GM21447 (cell line): ENCODE results near the gene TUBA1C.

Source experiments
- ATAC-seq: cut with Tn5 transposase; IDR thresholded peaks from one replicate; pipeline ENCODE4 v1.9.1; 2021; ENCODE audit not compliant: unreplicated experiment

TUBA1C gene

GRCh38 chr12:49264873-49265792 lies at the start of gene TUBA1C:
Gene TUBA1C (plus strand): TSS chr12:49265082. CDS start chr12:49265182, 100 bp downstream.
- peak; percentile 82 for ATAC-seq

DNA sequence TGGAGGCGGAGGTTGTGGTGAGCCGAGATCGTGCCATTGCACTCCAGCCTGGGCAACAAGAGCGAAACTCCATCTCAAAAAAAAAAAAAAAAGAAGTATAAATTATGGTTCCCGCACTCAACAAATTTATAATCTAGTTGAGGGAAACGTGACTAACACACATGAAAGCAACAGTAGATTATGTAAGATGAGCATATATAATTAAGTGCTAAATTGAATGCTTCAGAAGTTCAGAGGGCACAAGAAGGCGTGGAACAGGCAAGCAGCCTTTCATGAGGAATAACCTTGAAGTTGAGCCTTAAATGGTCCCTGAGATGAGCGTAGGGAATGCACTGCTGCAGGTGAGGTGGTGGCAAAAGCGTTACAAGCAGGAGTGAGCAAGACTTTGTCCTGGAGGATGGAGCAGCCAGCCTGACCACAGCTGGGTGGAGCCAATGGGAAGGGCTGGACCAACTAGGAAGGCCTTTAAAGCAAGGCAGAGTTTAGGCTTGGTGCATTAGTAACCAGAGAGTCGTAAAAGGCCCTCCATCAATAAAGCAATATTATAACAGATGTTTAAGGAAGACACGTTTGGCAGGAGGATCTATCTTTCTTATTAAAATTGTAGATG lies 45.4 kb upstream of the TUBA1C start:
- ATAC-seq: no peak

DNA sequence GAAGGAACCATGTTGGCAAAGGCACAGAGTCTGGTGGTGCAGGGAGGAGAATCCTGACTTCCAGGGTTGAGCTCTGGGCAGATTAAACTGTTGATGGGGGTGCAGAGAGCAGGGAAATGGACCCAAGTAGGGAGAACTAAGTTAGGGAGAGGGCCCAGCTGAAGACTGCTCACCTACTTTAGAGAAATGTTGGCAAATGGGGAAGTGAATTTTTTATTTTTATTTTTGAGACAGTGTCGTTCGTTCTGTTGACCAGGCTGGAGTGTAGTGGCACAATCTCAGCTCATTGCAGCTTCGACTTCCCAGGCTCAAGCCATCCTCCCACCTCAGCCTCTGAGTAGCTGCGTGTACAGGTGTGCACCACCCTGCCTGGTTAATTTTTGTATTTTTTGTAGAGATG lies 43.9 kb upstream of the TUBA1C start:
- no peak for ATAC-seq

- no peak for ATAC-seq
These were observed 41.8 kb upstream of the TUBA1C start for GRCh38 chr12:49223122-49223521.

DNA sequence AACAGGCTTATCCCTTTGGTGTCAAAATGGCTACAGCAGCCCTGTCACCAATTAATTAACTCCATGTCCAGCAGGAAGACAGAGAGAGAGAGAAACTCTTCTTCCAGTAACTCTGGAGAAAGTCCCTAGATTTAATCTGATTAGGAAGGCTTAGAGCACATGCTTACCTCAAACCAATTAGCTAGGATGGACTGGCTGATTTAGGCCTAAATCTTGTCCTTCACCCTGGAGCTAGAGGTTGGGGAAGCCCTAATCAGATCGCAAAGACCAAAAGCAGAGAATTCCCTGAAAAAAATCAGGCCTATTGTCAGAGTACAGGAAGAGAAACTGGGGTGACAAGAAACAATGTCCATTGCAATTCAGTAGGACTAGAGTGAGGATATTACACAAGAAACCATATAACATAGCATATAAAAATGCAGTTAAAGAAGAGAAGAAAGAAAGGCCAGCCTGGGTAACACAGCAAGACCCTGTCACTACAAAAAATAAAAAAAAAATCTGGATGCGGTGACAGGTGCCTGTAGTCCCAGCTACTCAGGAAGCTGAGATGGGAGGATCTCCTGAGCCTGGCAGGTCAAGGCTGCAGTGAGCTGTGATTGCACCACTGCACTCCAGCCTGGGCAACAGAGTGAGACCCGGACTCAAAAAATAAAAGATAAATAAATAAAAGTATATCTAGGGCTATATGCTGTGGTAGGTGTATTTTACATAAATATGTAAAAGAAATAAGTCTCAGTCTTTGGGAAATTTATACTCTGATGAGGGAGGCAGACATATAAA lies 41.1 kb upstream of the TUBA1C start:
- ATAC-seq: no peak

- no peak for ATAC-seq
These were observed 39.2 kb upstream of the TUBA1C start for GRCh38 chr12:49225576-49226166.

- ATAC-seq: no peak
These were observed 37.2 kb upstream of the TUBA1C start for GRCh38 chr12:49227713-49228112.

GRCh38 chr12:49228653-49229052 lies 36.2 kb upstream of the TUBA1C start:
- ATAC-seq: no peak

- no peak for ATAC-seq
These were observed 34.6 kb upstream of the TUBA1C start for GRCh38 chr12:49230176-49230804.

- no peak for ATAC-seq
These were observed 34.1 kb upstream of the TUBA1C start for GRCh38 chr12:49230805-49231194.

GRCh38 chr12:49231878-49232655 lies 32.8 kb upstream of the TUBA1C start:
- ATAC-seq: no peak

DNA sequence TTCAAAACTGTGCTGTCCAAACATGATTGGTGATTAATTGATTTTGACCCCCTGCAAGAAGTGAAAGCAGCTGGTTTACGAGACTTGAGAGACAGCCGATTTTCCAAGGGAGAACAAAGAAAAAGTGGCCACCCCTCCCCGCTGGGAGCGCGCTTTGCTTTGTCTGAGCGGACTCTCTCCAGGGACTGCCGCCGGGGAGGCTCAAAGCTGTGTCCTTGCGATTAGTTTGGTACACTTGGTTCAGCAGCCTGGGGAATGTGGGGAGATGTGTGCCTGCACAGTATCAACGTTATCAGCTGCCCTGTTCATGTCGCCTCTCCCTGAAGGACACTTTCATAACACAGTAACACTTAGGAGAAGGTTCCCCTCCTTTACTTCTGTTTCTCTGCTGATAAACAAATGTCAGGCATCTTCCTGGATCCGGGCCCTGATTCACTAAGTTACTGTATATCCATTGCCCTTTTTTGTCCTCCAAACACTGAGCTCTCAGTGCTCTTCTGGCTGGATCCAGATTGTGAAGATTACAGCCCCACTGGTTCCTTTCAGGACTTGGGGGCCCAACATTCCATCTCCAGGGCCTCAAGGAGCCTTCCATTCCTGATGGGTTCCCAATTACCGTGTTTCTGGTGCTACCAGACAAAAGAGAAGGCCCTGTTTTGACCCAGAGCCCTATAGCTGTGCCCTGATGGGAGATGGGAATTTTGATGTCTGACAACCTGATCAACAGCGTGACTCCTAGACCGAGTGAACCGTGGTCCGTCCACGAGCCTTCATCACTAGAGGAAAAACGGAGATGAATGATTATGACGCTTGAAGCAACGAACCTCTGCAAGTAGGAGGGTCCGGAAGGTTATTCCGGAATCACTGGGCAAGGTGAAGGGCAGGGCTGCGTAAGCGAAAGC lies 31.7 kb upstream of the TUBA1C start:
- no peak for ATAC-seq

DNA sequence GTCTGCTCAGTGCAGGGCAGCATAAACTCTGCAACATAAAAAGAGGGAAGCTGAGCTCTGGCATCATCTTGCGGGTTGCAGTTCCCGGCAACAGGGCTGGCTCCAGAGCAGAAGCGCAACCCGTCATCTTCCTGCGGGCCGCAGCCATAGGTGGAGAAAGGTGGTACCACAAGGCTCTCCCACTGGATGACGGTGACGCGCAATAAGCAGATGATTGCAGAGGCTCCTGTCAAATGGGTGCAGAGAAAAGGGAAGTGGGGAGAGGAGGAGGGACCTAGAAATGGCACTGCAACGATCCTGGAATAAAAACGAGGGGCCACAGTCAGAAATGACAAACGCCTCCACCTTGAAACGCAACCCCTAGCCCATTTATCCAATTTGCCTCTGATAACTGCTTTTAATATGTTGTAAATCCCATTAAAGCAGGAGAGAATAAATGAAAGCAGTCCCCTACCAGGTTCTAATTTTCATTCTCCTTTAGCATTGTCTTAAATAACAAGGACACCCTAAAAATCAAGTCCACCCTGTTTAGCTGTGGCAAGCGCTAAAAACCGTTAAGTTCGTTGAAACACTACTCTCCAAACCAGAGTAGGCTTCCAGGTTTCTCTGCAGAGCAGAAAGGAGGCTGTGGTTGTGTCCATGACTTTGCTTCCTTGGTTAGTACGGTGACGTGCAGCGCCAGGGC lies 30.9 kb upstream of the TUBA1C start:
- peak; percentile 54 for ATAC-seq

DNA sequence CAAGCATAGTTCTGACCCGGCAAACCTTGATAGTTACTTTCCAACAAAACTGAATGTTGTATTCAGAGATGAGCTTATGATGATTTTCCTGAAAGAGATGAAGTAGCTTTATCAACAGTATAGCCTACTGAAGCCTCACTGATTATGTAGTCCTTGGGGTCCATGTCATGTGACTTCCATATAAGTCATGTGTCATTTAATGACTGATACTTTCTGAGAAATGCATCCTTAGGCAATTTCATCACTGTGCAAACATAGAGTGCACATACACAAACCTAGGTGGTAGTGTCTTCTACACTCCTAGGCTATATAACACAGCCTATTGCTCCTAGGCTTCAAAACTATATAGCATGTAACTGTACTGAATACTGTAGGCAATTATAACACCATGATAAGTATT lies 28.5 kb upstream of the TUBA1C start:
- no peak for ATAC-seq

GRCh38 chr12:49243631-49244030 lies 21.3 kb upstream of the TUBA1C start:
- no peak for ATAC-seq

DNA sequence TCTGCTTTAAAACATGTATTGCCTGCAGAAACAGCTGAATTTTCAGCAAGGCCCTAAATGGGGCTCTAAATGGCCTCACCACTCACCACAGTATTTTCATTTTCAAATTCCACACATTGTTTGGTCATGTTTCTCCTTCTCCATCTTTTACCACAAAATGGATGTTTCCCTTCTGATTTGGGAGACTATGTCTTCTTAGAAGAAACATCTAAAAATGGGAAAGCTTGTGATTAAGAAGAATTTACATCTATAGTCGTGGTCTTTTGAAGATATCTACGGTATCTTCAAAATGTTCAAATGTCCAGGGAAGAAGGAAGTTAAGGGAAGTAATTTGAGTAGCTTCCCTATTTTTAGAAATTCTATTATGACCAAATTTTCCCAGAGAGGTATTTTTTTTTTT lies 20.7 kb upstream of the TUBA1C start:
- ATAC-seq: no peak

- ATAC-seq: no peak
These were observed 13.5 kb upstream of the TUBA1C start for GRCh38 chr12:49251357-49251756.

DNA sequence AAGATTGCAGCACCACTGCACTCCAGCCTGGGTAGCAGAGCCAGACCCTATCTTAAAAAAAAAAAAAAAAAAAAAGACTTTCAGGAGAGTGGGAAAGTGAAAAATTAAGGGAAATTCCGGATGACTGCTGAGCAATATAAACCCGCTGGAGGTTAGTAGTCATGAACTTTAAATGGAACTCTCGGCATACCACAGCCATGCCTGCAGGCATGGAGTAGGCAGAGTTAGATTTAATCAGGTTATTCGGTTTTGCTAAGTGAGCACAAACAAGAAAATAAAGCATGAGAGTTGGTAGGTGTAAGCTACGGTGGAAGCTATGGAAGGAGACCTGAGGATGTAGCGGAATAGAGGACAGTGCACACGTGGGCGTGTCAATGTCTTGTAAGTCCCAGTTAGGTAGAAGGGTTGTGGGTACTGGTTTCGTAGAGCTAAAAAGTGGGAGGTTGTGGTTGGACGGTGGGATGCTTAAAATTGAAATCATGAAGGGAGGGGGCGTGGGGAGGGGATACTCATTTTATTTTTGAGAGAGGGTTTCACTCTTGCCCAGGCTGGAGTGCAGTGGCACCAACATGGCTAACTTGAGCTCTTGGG lies 11.8 kb upstream of the TUBA1C start:
- no peak for ATAC-seq
